Measurements from ENCODE around the gene HMX2. TPM values are rescaled to one million over a fixed set of nuclear protein-coding genes. Genes with fewer than 3 reads are reported as not detected.

HMX2 gene
- total RNA-seq, 4 donors from 2014 or later: not detected

DNA sequence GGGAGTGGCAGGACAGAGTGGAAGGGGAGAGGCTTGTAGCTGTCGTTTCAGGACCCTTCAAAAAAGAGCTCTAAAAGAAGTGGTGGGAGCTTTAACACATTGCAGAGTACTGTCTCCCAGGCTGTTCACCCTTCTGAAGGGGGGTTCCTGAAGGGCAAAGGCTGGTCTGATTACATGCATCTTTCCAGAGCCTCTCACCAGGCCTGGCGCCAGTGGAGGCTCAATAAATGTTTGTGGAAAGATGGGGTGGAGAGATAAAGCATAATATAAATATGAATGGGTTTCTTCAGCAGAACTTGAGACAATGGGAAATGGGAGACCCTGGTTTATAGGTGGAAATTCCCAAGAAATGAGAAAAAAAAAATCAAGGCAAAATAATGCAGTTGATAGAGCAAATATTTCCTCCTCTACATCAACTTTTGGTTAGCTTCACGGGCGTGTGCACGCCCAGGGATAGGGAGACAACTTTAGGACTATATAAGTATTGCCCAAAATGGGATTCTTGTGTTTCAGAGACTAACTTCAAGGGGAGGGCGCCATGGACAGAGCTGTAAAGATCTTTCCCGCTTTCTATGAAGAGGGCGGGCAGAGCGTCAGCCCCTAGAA is 5.7 kb downstream of the HMX2 start:
- Histone ChIP-seq H3K27ac (replicated peaks in 1 of 4) (no peak overlapping the region), H3K9me3 (no peaks in the 10 kb centered on the region), H3K27me3 (peaks cover 6 to 50% (median 39%) of the 10 kb centered on the region in 4 donors), H3K36me3 (peaks cover 0 to 26% (median 16%) of the 10 kb centered on the region in 4 donors), H3K4me1 (peaks cover 34 to 62% (median 52%) of the 10 kb centered on the region in 4 donors), H3K4me3 (peak overlapping the region in 3 of 4 donors; percentile 24 to 95 (median 90))
- 37% methylated on average over 9 of the region's 9 CpGs for WGBS
- TF ChIP-seq POLR2A (IDR thresholded peaks at IDR 0.05; ENCODE audit: low read depth) (no peak), EP300 (IDR thresholded peaks at IDR 0.05) (no peak), POLR2AphosphoS5 (IDR thresholded peaks at IDR 0.05) (no peak), CTCF (IDR thresholded peaks at IDR 0.05) (no peak)
- DNase-seq (ENCODE audit: extremely low spot score): no peak
- intact Hi-C loops (cut with DNase I): loop anchor here (10.0 kb wide), 1 partner anchor 199 kb away; the partner anchor contains the start of gene C10orf88

DNA sequence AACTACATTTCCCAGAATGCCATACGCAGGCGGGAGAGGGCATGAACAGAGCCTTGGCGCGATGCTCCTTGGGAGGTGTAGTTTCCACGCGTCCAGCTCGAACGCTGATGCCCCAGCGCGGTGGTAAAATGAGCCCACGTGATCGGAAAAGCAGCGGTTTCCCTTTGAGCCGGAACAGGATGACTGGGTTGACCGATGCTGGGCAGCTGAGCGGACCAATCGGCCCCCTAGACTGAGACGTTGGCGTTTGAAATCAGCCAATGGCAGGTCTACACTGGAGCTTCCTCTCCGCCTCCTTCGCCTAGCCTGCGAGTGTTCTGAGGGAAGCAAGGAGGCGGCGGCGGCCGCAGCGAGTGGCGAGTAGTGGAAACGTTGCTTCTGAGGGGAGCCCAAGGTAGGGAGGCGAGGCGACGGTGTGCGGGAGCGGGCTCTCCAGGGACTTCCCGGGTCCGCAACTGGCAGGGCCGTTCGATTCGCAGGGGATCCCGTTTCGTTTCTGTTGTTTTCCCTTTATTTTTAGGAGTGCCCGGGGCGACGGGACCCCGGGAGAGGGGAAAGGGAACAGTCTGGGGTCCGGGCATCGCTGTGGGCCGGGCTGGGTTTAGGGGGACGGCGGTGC is 6.3 kb downstream of the HMX2 start, which contains the start of gene BUB3:
TSS of gene BUB3 (plus strand) at position 311 of the 619 bp plus-strand sequence. CDS start 516 bp downstream, outside the sequence.
- DNase-seq (ENCODE audit: extremely low spot score): peak; percentile 100
- WGBS: 0% methylated on average over 20 of the region's 50 CpGs
- H3K27ac ChIP-seq (replicated peaks in 1 of 4): peak within 1 kb of the TSS; percentile 80 to 95 (median 91)
- TF ChIP-seq EP300 (IDR thresholded peaks at IDR 0.05) (no peak), POLR2AphosphoS5 (IDR thresholded peaks at IDR 0.05) (peak; percentile 93 to 95), CTCF (IDR thresholded peaks at IDR 0.05) (peak in 2 of 3 experiments; percentile 24 to 34), POLR2A (IDR thresholded peaks at IDR 0.05; ENCODE audit: low read depth) (peak; percentile 12)
- peaks cover 33 to 58% (median 48%) of the 10 kb centered on the region in 4 donors for H3K4me1 ChIP-seq
- H3K4me3 ChIP-seq: peak within 1 kb of the TSS; percentile 70 to 97 (median 92)
- H3K36me3 ChIP-seq: peaks cover 0 to 32% (median 16%) of the 10 kb centered on the region in 4 donors
- intact Hi-C loops (cut with DNase I): loop anchor here (10.0 kb wide), 1 partner anchor 199 kb away; the partner anchor contains the start of gene C10orf88
- H3K27me3 ChIP-seq: peaks cover 6 to 44% (median 33%) of the 10 kb centered on the region in 4 donors
- no peaks in the 10 kb centered on the region for H3K9me3 ChIP-seq

- TF ChIP-seq CTCF (IDR thresholded peaks at IDR 0.05) (no peak), POLR2A (IDR thresholded peaks at IDR 0.05; ENCODE audit: low read depth) (no peak), POLR2AphosphoS5 (IDR thresholded peaks at IDR 0.05) (no peak), EP300 (IDR thresholded peaks at IDR 0.05) (no peak)
- intact Hi-C loops (cut with DNase I): loop anchor here (10.0 kb wide), 1 partner anchor 200 kb away; the partner anchor contains the start of gene C10orf88
- DNase-seq (ENCODE audit: extremely low spot score): no peak
These were observed 7.0 kb downstream of the HMX2 start for GRCh38 chr10:123154711-123155505.

DNA sequence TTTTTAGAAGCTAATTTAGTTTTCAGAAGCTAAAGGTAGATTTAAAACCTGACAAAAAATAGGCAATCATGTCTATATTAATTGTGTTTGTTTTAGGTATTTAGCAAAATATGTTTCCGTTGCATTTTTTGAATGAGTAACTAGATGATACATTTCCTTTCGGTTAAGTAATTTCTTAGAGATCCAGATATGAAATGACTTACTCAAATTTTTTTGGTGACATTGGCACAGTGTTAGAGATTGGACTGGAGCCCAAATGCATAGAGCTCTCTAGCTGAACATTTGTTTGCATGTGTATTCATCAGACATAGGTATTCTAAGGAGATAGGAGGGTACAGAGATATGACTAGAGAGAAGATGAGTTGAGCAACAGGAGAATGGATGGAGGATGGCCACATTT is 8.1 kb downstream of the HMX2 start:
- intact Hi-C loops (cut with DNase I): loop anchor here (10.0 kb wide), 1 partner anchor 201 kb away; the partner anchor contains the start of gene C10orf88
- peaks cover 15 to 39% (median 29%) of the 10 kb centered on the region in 4 donors for H3K4me1 ChIP-seq

More at GRCh38 chr10:123154711-123155505, 7.0 kb downstream of the HMX2 start:
- Histone ChIP-seq H3K4me1 (peaks cover 26 to 50% (median 41%) of the 10 kb centered on the region in 4 donors), H3K36me3 (peaks cover 0 to 35% (median 16%) of the 10 kb centered on the region in 4 donors), H3K4me3 (peak overlapping the region; percentile 70 to 97 (median 92)), H3K9me3 (no peaks in the 10 kb centered on the region), H3K27me3 (peaks cover 1 to 37% (median 26%) of the 10 kb centered on the region in 4 donors), H3K27ac (replicated peaks in 1 of 4) (peak overlapping the region; percentile 80 to 95 (median 91))
- WGBS: 10% methylated on average over 23 of the region's 49 CpGs

More for the DNA sequence above, 8.1 kb downstream of the HMX2 start:
- peaks cover 0 to 25% (median 15%) of the 10 kb centered on the region in 4 donors for H3K27me3 ChIP-seq
- no peak for DNase-seq (ENCODE audit: extremely low spot score)
- H3K27ac ChIP-seq (replicated peaks in 1 of 4): no peak overlapping the region
- H3K36me3 ChIP-seq: peaks cover 6 to 46% (median 21%) of the 10 kb centered on the region in 4 donors
- TF ChIP-seq POLR2AphosphoS5 (IDR thresholded peaks at IDR 0.05) (no peak), POLR2A (IDR thresholded peaks at IDR 0.05; ENCODE audit: low read depth) (no peak), CTCF (IDR thresholded peaks at IDR 0.05) (no peak)
- H3K9me3 ChIP-seq: no peaks in the 10 kb centered on the region
- 90% methylated on average over 2 of the region's 2 CpGs for WGBS
- H3K4me3 ChIP-seq: no peak overlapping the region
